ENCODE data around the gene OGA. TPM values are rescaled to one million over a fixed set of nuclear protein-coding genes. Genes with fewer than 3 reads are reported as not detected.

The OGA gene
- total and polyA plus RNA-seq, 9 of the 15 experiments (the other 6 are each of a cell fraction or from before 2014, with no cell fraction given) = 13.5 to 73.5 (median 59.5) TPM

DNA sequence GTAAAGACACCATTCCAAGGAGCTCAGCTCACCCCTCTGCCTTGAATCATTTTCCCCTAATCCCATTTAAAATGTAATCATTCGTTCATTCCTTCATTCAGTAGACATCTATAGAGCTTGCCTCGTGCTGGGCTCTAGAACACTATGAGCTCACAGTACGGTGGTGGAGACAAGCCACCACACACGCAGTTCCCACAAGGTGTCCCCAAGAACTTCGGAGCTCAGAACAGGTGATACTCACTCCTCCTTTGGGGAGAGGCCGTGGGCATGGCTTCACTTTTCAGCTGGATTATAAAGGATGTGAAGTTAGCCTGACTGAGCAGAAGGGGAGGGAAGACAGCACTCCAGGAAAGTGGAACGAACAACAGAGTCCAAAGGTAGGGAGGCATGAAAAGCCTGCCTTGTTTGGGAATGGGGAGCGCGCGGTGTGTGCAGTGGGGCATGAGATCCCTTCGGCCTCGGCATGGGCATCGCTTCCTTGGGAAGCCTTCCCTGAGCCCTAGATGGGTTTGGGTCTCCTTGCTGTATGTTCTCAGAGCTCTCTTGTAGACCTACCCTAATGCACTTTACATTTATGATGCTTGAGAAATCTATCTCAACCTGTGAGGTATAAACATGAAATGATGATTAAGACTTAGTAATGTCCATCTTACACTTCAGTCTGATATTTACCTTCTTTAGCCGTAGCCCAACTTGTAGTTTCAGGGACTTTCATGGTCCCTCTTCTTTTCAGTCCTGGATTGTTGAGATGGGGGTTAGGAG is 809 bp upstream of the OGA start:
- ATAC-seq (peak; percentile 52), DNase-seq (ENCODE audit: extremely low read depth in 1 of 4, low spot score in 3 of 4) (peak; percentile 26 to 71 (median 34)), FAIRE-seq (peak; percentile 42)
- ChIA-PET CTCF (ENCODE audit: low intra/inter-chr PET ratio) (interaction anchor here (0.6 kb wide), 1 partner anchor 225 kb away, joined by 3 read pairs; no protein-coding TSS in a partner anchor), POLR2A (interaction anchor here (0.5 to 3.9 kb wide), 14 partner anchors 7 to 661 kb away, joined by 3 to 19 read pairs (median 4); partner anchors contain the start of gene POLL)
- H3K9me3 ChIP-seq (replicated peaks; ENCODE audit: control insufficient read depth, insufficient read depth, low read depth, low read length) = no peaks in the 10 kb centered on the region
- H3K9me1 ChIP-seq (ENCODE audit: control insufficient read depth, insufficient read depth, low read length) = no peaks in the 10 kb centered on the region
- H3K27ac ChIP-seq (ENCODE audit: extremely low read depth, low read depth, low read length) = peak overlapping the region; percentile 99
- H4K20me1 ChIP-seq (replicated peaks; ENCODE audit: control insufficient read depth, insufficient read depth, low read length) = peaks cover 32% of the 10 kb centered on the region
- peak overlapping the region; percentile 98 for H3K4me3 ChIP-seq
- WGBS (ENCODE audit: insufficient coverage, low coverage, missing lambda C conversion rate) = 8% methylated on average over 13 of the region's 14 CpGs
- TSS peak; percentile 86 for BruUV-seq (replicated peaks)
- peaks cover 12% of the 10 kb centered on the region; the same call in 1 of the 3 replicates for H3K36me3 ChIP-seq (ENCODE audit: control insufficient read depth, insufficient read depth, low read length)
- H3K27me3 ChIP-seq (ENCODE audit: control insufficient read depth in 2 of 2, insufficient read depth in 2 of 2, low read length in 2 of 2) = no peaks in the 10 kb centered on the region
- peaks cover 67% of the 10 kb centered on the region for H3K79me2 ChIP-seq (ENCODE audit: control insufficient read depth, insufficient read depth, low read length)
- peaks cover 15 to 17% of the 10 kb centered on the region in 2 experiments; a peak in 4 of 5 replicates for H3K4me1 ChIP-seq (replicated peaks in 1 of 2; ENCODE audit: control insufficient read depth in 2 of 2, insufficient read depth in 2 of 2, low read length in 2 of 2)
- H3K9ac ChIP-seq (ENCODE audit: insufficient read depth in 1 of 2, low read depth in 2 of 2, low read length in 2 of 2) = peak overlapping the region; percentile 94 to 96
- peak overlapping the region; percentile 88 for H2AFZ ChIP-seq (ENCODE audit: low read depth, low read length)
- in situ Hi-C loops (cut with MboI) = no loop called here
- H3K4me2 ChIP-seq (ENCODE audit: insufficient read depth, low read length) = peak overlapping the region; percentile 98
- intact Hi-C loops (cut with micrococcal nuclease) = no loop called here
- TF ChIP-seq PCBP2 (IDR thresholded peaks at IDR 0.05; ENCODE audit: low read depth, low read length, poor library complexity, severe bottlenecking) (no peak), GTF2F1 (IDR thresholded peaks at IDR 0.05; ENCODE audit: low read depth, low read length) (no peak), NFYB (IDR thresholded peaks at IDR 0.05; ENCODE audit: extremely low read depth, insufficient read length) (no peak), HDAC1 (IDR thresholded peaks at IDR 0.05) (peak in 1 of 2 experiments; percentile 40; a peak in 1 of 4 replicates), TAL1 (IDR thresholded peaks at IDR 0.05) (no peak), HNRNPUL1 (IDR thresholded peaks at IDR 0.05; ENCODE audit: low read length) (no peak), NFRKB (IDR thresholded peaks at IDR 0.05; ENCODE audit: low read depth) (peak; percentile 57; the same call in 1 of the 2 replicates), ZNF184 (CRISPR knock-in tag; IDR thresholded peaks at IDR 0.05) (no peak), ZNF75A (CRISPR knock-in tag; IDR thresholded peaks at IDR 0.05) (no peak), ZC3H4 (CRISPR knock-in tag; IDR thresholded peaks at IDR 0.05; ENCODE audit: borderline replicate concordance) (0 out of 2 replicates have a peak, but pooled peaks have one; percentile 65), ZNF354B (CRISPR knock-in tag; IDR thresholded peaks at IDR 0.05) (no peak), CAMTA2 (CRISPR knock-in tag; conservative IDR thresholded peaks at IDR 0.05) (no peak), SMAD1 (IDR thresholded peaks at IDR 0.05; ENCODE audit: low read depth, low read length, partially characterized antibody) (no peak)
- TF ChIP-seq, protein P1, sequence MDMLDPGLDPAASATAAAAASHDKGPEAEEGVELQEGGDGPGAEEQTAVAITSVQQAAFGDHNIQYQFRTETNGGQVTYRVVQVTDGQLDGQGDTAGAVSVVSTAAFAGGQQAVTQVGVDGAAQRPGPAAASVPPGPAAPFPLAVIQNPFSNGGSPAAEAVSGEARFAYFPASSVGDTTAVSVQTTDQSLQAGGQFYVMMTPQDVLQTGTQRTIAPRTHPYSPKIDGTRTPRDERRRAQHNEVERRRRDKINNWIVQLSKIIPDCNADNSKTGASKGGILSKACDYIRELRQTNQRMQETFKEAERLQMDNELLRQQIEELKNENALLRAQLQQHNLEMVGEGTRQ (CRISPR knock-in tag; IDR thresholded peaks at IDR 0.05) = no peak
- TF ChIP-seq, protein P2, sequence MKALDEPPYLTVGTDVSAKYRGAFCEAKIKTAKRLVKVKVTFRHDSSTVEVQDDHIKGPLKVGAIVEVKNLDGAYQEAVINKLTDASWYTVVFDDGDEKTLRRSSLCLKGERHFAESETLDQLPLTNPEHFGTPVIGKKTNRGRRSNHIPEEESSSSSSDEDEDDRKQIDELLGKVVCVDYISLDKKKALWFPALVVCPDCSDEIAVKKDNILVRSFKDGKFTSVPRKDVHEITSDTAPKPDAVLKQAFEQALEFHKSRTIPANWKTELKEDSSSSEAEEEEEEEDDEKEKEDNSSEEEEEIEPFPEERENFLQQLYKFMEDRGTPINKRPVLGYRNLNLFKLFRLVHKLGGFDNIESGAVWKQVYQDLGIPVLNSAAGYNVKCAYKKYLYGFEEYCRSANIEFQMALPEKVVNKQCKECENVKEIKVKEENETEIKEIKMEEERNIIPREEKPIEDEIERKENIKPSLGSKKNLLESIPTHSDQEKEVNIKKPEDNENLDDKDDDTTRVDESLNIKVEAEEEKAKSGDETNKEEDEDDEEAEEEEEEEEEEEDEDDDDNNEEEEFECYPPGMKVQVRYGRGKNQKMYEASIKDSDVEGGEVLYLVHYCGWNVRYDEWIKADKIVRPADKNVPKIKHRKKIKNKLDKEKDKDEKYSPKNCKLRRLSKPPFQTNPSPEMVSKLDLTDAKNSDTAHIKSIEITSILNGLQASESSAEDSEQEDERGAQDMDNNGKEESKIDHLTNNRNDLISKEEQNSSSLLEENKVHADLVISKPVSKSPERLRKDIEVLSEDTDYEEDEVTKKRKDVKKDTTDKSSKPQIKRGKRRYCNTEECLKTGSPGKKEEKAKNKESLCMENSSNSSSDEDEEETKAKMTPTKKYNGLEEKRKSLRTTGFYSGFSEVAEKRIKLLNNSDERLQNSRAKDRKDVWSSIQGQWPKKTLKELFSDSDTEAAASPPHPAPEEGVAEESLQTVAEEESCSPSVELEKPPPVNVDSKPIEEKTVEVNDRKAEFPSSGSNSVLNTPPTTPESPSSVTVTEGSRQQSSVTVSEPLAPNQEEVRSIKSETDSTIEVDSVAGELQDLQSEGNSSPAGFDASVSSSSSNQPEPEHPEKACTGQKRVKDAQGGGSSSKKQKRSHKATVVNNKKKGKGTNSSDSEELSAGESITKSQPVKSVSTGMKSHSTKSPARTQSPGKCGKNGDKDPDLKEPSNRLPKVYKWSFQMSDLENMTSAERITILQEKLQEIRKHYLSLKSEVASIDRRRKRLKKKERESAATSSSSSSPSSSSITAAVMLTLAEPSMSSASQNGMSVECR (CRISPR knock-in tag; IDR thresholded peaks at IDR 0.05) = 0 out of 2 replicates have a peak, but pooled peaks have one; percentile 12
- TF ChIP-seq, protein P3, sequence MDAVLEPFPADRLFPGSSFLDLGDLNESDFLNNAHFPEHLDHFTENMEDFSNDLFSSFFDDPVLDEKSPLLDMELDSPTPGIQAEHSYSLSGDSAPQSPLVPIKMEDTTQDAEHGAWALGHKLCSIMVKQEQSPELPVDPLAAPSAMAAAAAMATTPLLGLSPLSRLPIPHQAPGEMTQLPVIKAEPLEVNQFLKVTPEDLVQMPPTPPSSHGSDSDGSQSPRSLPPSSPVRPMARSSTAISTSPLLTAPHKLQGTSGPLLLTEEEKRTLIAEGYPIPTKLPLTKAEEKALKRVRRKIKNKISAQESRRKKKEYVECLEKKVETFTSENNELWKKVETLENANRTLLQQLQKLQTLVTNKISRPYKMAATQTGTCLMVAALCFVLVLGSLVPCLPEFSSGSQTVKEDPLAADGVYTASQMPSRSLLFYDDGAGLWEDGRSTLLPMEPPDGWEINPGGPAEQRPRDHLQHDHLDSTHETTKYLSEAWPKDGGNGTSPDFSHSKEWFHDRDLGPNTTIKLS (IDR thresholded peaks at IDR 0.05; ENCODE audit: borderline replicate concordance, low read depth) = no peak; the same call in 1 of the 2 replicates

All from K562 (cell line).